SH-SY5Y (cell line): ENCODE data around the gene ERICH6B.

Experiments used
- GATA2 ChIP-seq: IDR thresholded peaks from 2 replicates; pipeline ENCODE4 v1.6.1; 2011; ENCODE audit warnings: mild to moderate bottlenecking, low read depth, low read length
- GATA3 ChIP-seq: IDR thresholded peaks from 2 replicates; pipeline ENCODE4 v1.6.1; 2011; ENCODE audit warnings: low read depth, mild to moderate bottlenecking, low read length, moderate library complexity

ERICH6B gene

DNA sequence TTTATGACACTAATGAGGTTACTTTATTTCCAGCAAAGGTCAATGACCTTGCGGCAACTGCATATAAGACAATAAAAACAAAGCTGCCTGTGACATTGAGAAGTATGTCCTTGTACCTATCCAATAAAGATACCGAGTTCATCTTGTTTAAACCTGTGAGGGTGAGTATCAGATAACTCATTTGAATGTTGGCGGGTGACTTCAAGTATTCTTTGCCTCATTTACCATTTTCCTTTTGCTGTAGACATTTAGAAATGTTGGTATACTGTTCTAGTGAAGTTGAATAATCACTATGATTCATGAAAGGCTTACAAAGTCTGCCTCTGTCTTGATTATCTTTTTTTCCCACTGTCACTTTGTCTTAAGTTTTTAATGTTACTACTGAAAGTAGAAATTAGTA lies 85.8 kb downstream of the ERICH6B start:
- TF ChIP-seq GATA2: no peak
- TF ChIP-seq GATA3: no peak

GRCh38 chr13:45527699-45528462 lies 87.7 kb downstream of the ERICH6B start:
- TF ChIP-seq GATA3 (no peak), GATA2 (no peak)

- no peak for TF ChIP-seq GATA3
- TF ChIP-seq GATA2: no peak
These were observed 93.0 kb downstream of the ERICH6B start for GRCh38 chr13:45522571-45522970.

GRCh38 chr13:45521297-45521696 lies 94.2 kb downstream of the ERICH6B start:
- TF ChIP-seq GATA2 (no peak), GATA3 (no peak)

GRCh38 chr13:45519493-45519892 lies 96.0 kb downstream of the ERICH6B start:
- TF ChIP-seq GATA2 (no peak), GATA3 (no peak)

DNA sequence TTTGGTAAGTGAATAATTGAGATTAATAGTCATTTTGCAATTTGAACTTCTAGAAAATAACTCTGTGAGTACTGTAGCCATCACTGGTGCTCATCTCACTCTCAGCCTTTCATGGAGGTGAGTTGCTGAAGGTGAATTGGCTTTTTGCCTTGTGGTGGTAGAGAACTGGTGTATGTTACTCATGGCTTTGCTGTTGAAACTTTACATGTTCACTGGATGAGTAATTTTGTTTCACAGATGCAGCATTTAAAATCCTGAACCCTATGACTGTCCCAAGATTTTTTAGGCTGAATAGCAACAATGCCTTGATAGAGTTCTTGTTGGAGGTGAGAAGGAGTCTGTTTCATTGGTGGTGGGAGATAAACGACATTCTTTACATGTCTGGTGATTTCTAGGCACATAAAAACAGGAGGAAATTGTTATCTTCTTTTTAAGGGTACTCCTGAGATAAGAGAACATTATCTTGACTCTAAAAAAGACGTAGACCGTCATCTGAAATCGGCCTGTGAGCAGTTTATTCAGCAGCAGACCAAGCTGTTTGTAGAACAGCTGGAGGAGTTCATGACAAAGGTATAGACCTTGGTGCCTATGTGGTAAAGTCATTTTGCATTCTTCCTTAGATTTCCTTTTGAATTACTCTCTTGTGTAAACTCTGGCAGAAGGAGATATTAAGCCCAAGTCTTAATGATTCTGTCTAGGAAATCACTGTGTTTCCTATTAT lies 96.9 kb downstream of the ERICH6B start:
- no peak for TF ChIP-seq GATA3
- TF ChIP-seq GATA2: no peak

- TF ChIP-seq GATA3 (no peak), GATA2 (no peak)
These were observed 98.8 kb downstream of the ERICH6B start for GRCh38 chr13:45516757-45517156.

DNA sequence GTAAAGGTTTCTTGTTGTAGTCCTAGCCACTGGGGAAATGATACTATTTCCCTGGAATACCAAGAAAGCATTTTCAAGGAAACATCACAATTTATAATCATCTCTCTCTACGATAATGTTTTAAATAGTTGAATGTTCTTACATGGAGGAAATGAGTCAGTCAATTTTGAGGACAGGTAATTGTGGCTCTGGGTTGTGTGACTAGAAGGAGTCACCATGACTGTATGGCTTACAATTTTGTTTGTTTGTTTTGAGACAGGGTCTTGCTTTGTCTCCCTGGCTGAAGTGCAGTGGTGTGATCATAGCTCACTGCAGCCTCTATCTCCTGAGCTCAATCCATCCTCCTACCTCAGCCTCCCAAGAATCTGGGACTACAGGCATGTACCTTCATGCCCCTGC lies 103.4 kb downstream of the ERICH6B start:
- TF ChIP-seq GATA3 (no peak), GATA2 (no peak)

- TF ChIP-seq GATA3 (no peak), GATA2 (no peak)
These were observed 104.0 kb downstream of the ERICH6B start for GRCh38 chr13:45511310-45512097.

DNA sequence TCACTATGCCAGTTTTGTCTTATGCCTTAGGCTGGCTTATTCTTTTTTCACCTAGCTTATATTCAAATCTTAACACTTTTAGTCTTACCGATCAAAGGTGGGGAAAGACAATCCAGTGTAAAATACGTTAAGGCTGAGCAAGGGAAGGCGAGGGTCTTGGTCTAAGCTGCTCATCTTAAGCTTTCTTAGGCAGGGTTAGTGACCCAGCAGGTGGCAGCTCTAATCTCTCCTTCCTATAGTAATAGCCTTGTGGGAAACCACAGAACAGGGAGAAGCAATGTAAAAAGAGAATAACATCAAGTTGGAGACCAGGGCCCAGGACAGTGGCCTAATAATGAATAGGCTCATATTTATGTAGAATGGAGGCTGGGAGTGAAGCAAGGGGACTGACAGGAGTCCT lies 104.9 kb downstream of the ERICH6B start:
- TF ChIP-seq GATA3 (no peak), GATA2 (no peak)

- TF ChIP-seq GATA3: no peak
- no peak for TF ChIP-seq GATA2
These were observed 106.8 kb downstream of the ERICH6B start for GRCh38 chr13:45508776-45509175.

DNA sequence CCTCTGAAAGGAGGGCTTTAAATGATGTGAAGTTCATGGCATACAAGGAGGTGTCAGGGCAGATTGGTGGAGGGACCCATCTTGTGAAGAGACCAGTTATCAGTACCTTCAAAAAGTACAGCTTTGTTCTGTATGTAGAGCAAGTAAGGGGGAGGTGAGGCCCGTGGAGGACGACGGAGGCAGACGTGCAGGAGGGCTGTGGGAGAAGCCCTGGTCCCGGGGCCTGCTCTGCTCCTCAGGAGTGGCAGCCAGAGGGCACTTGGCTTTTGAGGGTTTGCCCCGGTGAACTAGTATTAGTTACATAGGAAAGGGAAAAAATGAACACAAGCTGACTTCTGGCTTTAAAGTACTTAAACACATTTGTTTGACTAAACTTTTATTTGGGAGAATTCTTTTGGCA lies 108.7 kb downstream of the ERICH6B start:
- no peak for TF ChIP-seq GATA3
- no peak for TF ChIP-seq GATA2

DNA sequence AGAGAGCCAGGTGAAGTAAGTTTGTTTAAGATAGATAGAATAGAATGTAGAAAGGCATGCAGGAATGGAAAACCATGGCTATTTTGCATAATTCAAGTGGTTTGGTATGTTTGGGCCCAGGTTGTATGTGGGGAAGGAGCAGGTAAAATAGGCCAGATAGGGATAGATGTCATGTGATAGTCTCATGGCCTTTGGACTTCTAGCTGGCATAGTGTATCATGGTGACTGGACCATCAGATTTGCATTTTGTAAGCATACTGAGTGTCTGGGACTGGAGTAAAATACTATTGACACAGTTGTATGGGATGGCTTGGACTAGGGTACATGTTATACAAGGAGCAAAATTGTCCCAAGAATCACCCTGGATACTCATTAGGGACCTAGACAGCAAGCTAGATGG lies 111.9 kb downstream of the ERICH6B start:
- no peak for TF ChIP-seq GATA3
- no peak for TF ChIP-seq GATA2

DNA sequence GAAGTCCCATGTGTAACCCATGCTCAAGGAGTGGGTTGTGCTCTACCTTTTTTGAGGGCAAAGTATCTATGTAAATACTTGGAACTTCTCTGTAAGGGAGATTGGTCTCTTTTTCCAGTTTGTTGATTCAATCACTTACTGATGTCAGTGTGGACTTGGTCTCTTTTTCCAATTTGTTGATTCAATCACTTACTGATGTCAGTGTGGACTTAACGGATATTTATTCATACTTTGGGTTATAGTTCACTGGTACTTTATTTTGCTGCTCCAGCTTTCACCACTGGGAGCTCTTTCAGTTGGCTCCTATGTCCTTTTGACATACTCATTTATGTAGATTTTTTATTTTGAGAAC lies 114.4 kb downstream of the ERICH6B start:
- no peak for TF ChIP-seq GATA3
- TF ChIP-seq GATA2: no peak
